Stimulated activated CD4-positive, alpha-beta T cell treated with anti-CD3 and anti-CD28 coated beads, Interleukin-2, amount 100 ng/mL, for 4 hours (primary cell): Measurements from ENCODE around the gene KBTBD3.
"Not testable (repeated sequence)": the region's sequence is repeated elsewhere in the genome, so short reads cannot be mapped to it uniquely, and the experiment has no call there.

Source experiments
- DNase-seq: peaks from one replicate; pipeline ENCODE4 v3.0.0-alpha.2; 2020; ENCODE audit warnings: low read depth

Gene KBTBD3

GRCh38 chr11:106011481-106011880 is 65.7 kb downstream of the KBTBD3 start:
- DNase-seq = no peak

GRCh38 chr11:106003094-106003493 is 74.1 kb downstream of the KBTBD3 start:
- DNase-seq = not testable (repeated sequence)

GRCh38 chr11:106001304-106002012 is 75.7 kb downstream of the KBTBD3 start:
- DNase-seq = no peak
